ENCODE measurements around the gene KHDRBS2. TPM values are rescaled to one million over a fixed set of nuclear protein-coding genes. Genes with fewer than 3 reads are reported as not detected.

Gene KHDRBS2
- total RNA-seq, 1 donor: not detected

- no peak overlapping the region for H3K4me3 ChIP-seq (ENCODE audit: low read depth, low read length)
- no peak for DNase-seq (ENCODE audit: low read depth)
- TF ChIP-seq CTCF (IDR thresholded peaks at IDR 0.05; ENCODE audit: insufficient read depth, low read length): no peak
Observed at GRCh38 chr6:61953851-61954250, 332.2 kb downstream of the KHDRBS2 start.

GRCh38 chr6:61951586-61951985 lies 334.4 kb downstream of the KHDRBS2 start:
- DNase-seq (ENCODE audit: low read depth): no peak
- TF ChIP-seq CTCF (IDR thresholded peaks at IDR 0.05; ENCODE audit: insufficient read depth, low read length): no peak
- H3K4me3 ChIP-seq (ENCODE audit: low read depth, low read length): no peak overlapping the region

- TF ChIP-seq CTCF (IDR thresholded peaks at IDR 0.05; ENCODE audit: insufficient read depth, low read length): no peak
- no peak for DNase-seq (ENCODE audit: low read depth)
- no peak overlapping the region for H3K4me3 ChIP-seq (ENCODE audit: low read depth, low read length)
Observed at GRCh38 chr6:61950811-61951210, 335.2 kb downstream of the KHDRBS2 start.

GRCh38 chr6:61949971-61950370 lies 336.1 kb downstream of the KHDRBS2 start:
- DNase-seq (ENCODE audit: low read depth): no peak
- no peak for TF ChIP-seq CTCF (IDR thresholded peaks at IDR 0.05; ENCODE audit: insufficient read depth, low read length)

GRCh38 chr6:61949161-61949560 lies 336.9 kb downstream of the KHDRBS2 start:
- no peak overlapping the region for H3K4me3 ChIP-seq (ENCODE audit: low read depth, low read length)
- no peak for TF ChIP-seq CTCF (IDR thresholded peaks at IDR 0.05; ENCODE audit: insufficient read depth, low read length)
- DNase-seq (ENCODE audit: low read depth): no peak

More at GRCh38 chr6:61949971-61950370, 336.1 kb downstream of the KHDRBS2 start:
- no peak overlapping the region for H3K4me3 ChIP-seq (ENCODE audit: low read depth, low read length)

- no peak for DNase-seq (ENCODE audit: low read depth)
- no peak overlapping the region for H3K4me3 ChIP-seq (ENCODE audit: low read depth, low read length)
- TF ChIP-seq CTCF (IDR thresholded peaks at IDR 0.05; ENCODE audit: insufficient read depth, low read length): no peak
Observed at GRCh38 chr6:61947311-61947947, 338.6 kb downstream of the KHDRBS2 start.

- no peak overlapping the region for H3K4me3 ChIP-seq (ENCODE audit: low read depth, low read length)
- no peak for TF ChIP-seq CTCF (IDR thresholded peaks at IDR 0.05; ENCODE audit: insufficient read depth, low read length)
- no peak for DNase-seq (ENCODE audit: low read depth)
Observed at GRCh38 chr6:61940919-61941318, 345.1 kb downstream of the KHDRBS2 start.

All from fibroblast of the aortic adventitia (primary cell).